ENCODE data around the gene NUDT16L1.
"Not testable (repeated sequence)": the region's sequence is repeated elsewhere in the genome, so short reads cannot be mapped to it uniquely, and the experiment has no call there.

DNA sequence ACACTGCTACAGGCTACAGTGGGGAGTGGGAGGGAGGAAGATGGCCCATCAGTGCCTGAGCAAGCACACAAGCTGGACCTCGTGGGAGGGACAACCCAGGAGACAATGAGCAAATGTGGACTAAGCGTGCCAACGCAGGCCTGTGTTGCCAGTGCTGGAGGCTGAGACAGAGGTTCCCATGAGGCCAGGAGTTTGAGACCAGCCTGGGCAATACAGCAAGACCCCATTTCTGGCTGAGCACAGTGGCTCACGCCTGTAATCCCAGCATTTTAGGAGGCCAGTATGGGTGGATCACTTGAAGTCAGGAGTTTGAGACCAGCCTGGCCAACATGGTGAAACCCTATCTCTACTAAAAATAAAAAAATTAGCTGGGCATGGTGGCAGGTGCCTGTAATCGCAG lies 45.0 kb downstream of the NUDT16L1 start:
- TF ChIP-seq POLR2AphosphoS5 (IDR thresholded peaks at IDR 0.05; ENCODE audit: low read depth); CTCF (IDR thresholded peaks at IDR 0.05; ENCODE audit: insufficient read depth, low read length): not testable (repeated sequence)
- TF ChIP-seq, protein P1, sequence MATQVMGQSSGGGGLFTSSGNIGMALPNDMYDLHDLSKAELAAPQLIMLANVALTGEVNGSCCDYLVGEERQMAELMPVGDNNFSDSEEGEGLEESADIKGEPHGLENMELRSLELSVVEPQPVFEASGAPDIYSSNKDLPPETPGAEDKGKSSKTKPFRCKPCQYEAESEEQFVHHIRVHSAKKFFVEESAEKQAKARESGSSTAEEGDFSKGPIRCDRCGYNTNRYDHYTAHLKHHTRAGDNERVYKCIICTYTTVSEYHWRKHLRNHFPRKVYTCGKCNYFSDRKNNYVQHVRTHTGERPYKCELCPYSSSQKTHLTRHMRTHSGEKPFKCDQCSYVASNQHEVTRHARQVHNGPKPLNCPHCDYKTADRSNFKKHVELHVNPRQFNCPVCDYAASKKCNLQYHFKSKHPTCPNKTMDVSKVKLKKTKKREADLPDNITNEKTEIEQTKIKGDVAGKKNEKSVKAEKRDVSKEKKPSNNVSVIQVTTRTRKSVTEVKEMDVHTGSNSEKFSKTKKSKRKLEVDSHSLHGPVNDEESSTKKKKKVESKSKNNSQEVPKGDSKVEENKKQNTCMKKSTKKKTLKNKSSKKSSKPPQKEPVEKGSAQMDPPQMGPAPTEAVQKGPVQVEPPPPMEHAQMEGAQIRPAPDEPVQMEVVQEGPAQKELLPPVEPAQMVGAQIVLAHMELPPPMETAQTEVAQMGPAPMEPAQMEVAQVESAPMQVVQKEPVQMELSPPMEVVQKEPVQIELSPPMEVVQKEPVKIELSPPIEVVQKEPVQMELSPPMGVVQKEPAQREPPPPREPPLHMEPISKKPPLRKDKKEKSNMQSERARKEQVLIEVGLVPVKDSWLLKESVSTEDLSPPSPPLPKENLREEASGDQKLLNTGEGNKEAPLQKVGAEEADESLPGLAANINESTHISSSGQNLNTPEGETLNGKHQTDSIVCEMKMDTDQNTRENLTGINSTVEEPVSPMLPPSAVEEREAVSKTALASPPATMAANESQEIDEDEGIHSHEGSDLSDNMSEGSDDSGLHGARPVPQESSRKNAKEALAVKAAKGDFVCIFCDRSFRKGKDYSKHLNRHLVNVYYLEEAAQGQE (IDR thresholded peaks at IDR 0.05; ENCODE audit: insufficient replicate concordance, low read depth), result not testable (repeated sequence)
